HepG2 (cell line): ENCODE data around the gene NAB2. TPM values are rescaled to one million over a fixed set of nuclear protein-coding genes. Genes with fewer than 3 reads are reported as not detected.
A peak's percentile ranks its signal among the peaks of the same experiment; 100 is the strongest.

ENCODE experiments used
- FIP1L1 ChIP-seq: fragments of 200-400 bp; formaldehyde crosslinking; IDR thresholded peaks from 2 replicates; pipeline ENCODE4 v1.6.1; 2018; ENCODE audit warnings: low read depth, mild to moderate bottlenecking, low read length, moderate library complexity, borderline replicate concordance; ENCODE audit not compliant: insufficient read depth
- RARA ChIP-seq: IDR thresholded peaks from 2 replicates; pipeline ENCODE4 v1.6.1; 2016; ENCODE audit warnings: missing genetic modification reagents, missing compliant biosample characterization
- RARG ChIP-seq: sonication (generic); formaldehyde crosslinking; IDR thresholded peaks from 2 replicates; pipeline ENCODE4 v1.4.0; 2020; ENCODE audit warnings: low read depth, mild to moderate bottlenecking, missing genetic modification reagents
- SIN3B ChIP-seq: fragments of 150-350 bp; IDR thresholded peaks from 2 replicates; pipeline ENCODE4 v1.6.1; 2014; ENCODE audit warnings: low read length
- SP140L ChIP-seq: sonication (generic); formaldehyde crosslinking; IDR thresholded peaks from 2 replicates; pipeline ENCODE4 v1.4.0; 2020; ENCODE audit warnings: missing genetic modification reagents, borderline replicate concordance
- SSRP1 ChIP-seq: IDR thresholded peaks from 2 replicates; pipeline ENCODE4 v1.6.1; 2016; ENCODE audit warnings: control low read depth
- SYNCRIP ChIP-seq: fragments of 200-400 bp; formaldehyde crosslinking; IDR thresholded peaks from 2 replicates; pipeline ENCODE4 v1.6.1; 2018; ENCODE audit warnings: mild to moderate bottlenecking, low read depth, low read length; ENCODE audit not compliant: insufficient read depth
- TRIM24 ChIP-seq: sonication (generic); formaldehyde crosslinking; IDR thresholded peaks from 2 replicates; pipeline ENCODE4 v1.8.0; 2022; ENCODE audit warnings: mild to moderate bottlenecking, missing genetic modification reagents
- ZFP41 ChIP-seq: sonication (generic); formaldehyde crosslinking; IDR thresholded peaks from 2 replicates; pipeline ENCODE4 v1.4.0; 2020; ENCODE audit warnings: mild to moderate bottlenecking, missing genetic modification reagents, borderline replicate concordance
- ZIK1 ChIP-seq: sonication (generic); formaldehyde crosslinking; IDR thresholded peaks from 2 replicates; pipeline ENCODE4 v1.5.0; 2020; ENCODE audit warnings: mild to moderate bottlenecking, low read depth, missing genetic modification reagents, borderline replicate concordance
- ZNF263 ChIP-seq: sonication (generic); formaldehyde crosslinking; IDR thresholded peaks from 2 replicates; pipeline ENCODE4 v1.4.0; 2020; ENCODE audit warnings: missing genetic modification reagents
- ZNF282 ChIP-seq: fragments of 450-650 bp; IDR thresholded peaks from 2 replicates; pipeline ENCODE4 v1.6.1; 2018; ENCODE audit not compliant: partially characterized antibody
- ZNF724P ChIP-seq: sonication (generic); formaldehyde crosslinking; IDR thresholded peaks from 2 replicates; pipeline ENCODE4 v1.8.0; 2022; ENCODE audit warnings: missing genetic modification reagents, borderline replicate concordance
- ZNF761 ChIP-seq: sonication (generic); formaldehyde crosslinking; conservative IDR thresholded peaks from 2 replicates; pipeline ENCODE4 v1.4.0; 2020; ENCODE audit warnings: mild to moderate bottlenecking, missing genetic modification reagents
- polyA plus RNA-seq, 8 experiments: library from polyadenylated mRNA; depleted of rRNA in 3 of 8; stranded (reverse) in 7 of 8; unstranded in 1 of 8; fragments of >200 nt; fragmentation: Illumina TruSeq in 4 of 8; extraction: Trizol in 4 of 8; gene quantifications; 2 replicates each; pipeline versions ENCODE4 v1.2.1 to v1.2.3, GENCODE V29; 2011 to 2016; ENCODE audit warnings: low read depth in 4 of 8, missing spikeins in 1 of 8, mixed read lengths in 1 of 8; ENCODE audit not compliant: insufficient read depth in 1 of 8
- total RNA-seq, 5 experiments: library from RNA; depleted of rRNA; stranded (reverse); fragments of >200 nt; fragmentation: Illumina TruSeq; extraction: Trizol; gene quantifications; 2 replicates each; pipeline ENCODE4 v1.2.3, GENCODE V29; 2016; ENCODE audit warnings: low read depth in 1 of 5
- TF ChIP-seq, protein P1 (sequence below): sonication (generic); formaldehyde crosslinking; IDR thresholded peaks from 2 replicates; pipeline ENCODE4 v1.8.1; 2023; ENCODE audit warnings: mild to moderate bottlenecking, missing genetic modification reagents
- TF ChIP-seq, protein P2 (sequence below): sonication (generic); formaldehyde crosslinking; IDR thresholded peaks from 2 replicates; pipeline ENCODE4 v1.4.0; 2020; ENCODE audit warnings: missing genetic modification reagents
- TF ChIP-seq, protein P3 (sequence below), 2 experiments: IDR thresholded peaks; 2 replicates each; pipeline ENCODE4 v1.6.1; 2011 to 2012; ENCODE audit warnings: low read length in 2 of 2, borderline replicate concordance in 1 of 2, low read depth in 1 of 2, mild to moderate bottlenecking in 1 of 2, moderate library complexity in 1 of 2
- TF ChIP-seq, protein P4 (sequence below): sonication (generic); formaldehyde crosslinking; IDR thresholded peaks from 2 replicates; pipeline ENCODE4 v1.4.0; 2020; ENCODE audit warnings: mild to moderate bottlenecking, low read depth, missing genetic modification reagents
- TF ChIP-seq, protein P5 (sequence below): sonication (generic); formaldehyde crosslinking; IDR thresholded peaks from 2 replicates; pipeline ENCODE4 v1.4.0; 2020; ENCODE audit warnings: mild to moderate bottlenecking, missing genetic modification reagents

The NAB2 gene
- total and polyA plus RNA-seq, 2 of the 13 experiments (the other 11 are each of a cell fraction or from before 2014, with no cell fraction given), result 11.7 to 12.9 TPM

DNA sequence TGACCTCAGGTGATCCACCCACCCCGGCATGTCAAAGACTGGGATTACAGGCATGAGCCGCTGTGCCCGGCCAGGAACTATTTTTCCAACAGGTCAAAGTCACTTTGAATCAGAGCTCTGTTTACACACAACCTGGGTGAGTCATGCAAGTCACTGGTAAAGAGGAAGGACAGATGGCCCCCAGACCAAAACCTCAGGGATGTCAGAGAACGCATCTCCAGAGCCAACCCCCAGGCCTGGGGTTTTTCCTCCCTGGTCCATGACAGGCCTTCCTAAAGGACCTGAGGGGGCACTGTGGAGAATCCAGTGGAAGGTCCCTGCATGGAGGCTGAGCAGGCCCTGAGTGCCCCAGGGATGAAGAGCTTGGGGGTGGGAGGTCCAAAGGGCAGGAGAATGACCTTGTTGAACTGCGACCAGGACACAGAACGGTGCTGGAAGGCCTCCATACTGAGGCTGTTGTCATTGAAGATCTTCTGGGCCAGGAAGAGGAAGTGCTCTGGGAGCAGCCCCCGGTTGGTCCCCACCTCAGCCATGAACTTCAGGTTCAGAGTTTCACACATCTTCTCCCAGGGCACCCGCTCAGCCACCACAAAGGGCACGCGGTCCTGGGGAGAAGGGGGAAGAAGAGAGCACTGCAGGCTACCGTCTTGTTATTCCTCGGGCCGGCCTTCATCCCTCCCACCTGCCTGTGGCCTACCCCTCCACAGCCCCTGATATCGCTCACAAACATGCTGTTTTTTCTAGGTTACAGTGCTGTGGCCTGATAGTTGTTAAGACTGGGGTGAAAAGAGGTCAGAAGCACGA lies 13.2 kb downstream of the NAB2 start (continued):
- TF ChIP-seq RARG (CRISPR knock-in tag), result no peak
- no peak for TF ChIP-seq ZFP41 (CRISPR knock-in tag)
- peak; percentile 57; the same call in 1 of the 2 replicates for TF ChIP-seq ZNF724P
- TF ChIP-seq ZNF282, result no peak
- TF ChIP-seq ZIK1 (CRISPR knock-in tag), result no peak; the same call in 1 of the 2 replicates
- TF ChIP-seq, protein P1, sequence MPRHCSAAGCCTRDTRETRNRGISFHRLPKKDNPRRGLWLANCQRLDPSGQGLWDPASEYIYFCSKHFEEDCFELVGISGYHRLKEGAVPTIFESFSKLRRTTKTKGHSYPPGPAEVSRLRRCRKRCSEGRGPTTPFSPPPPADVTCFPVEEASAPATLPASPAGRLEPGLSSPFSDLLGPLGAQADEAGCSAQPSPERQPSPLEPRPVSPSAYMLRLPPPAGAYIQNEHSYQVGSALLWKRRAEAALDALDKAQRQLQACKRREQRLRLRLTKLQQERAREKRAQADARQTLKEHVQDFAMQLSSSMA, result no peak
- peak; percentile 78 for TF ChIP-seq RARA (CRISPR knock-in tag)
- TF ChIP-seq ZNF263 (CRISPR knock-in tag), result peak; percentile 38; the same call in 1 of the 2 replicates
- no peak for TF ChIP-seq SP140L (CRISPR knock-in tag)
- TF ChIP-seq, protein P2, sequence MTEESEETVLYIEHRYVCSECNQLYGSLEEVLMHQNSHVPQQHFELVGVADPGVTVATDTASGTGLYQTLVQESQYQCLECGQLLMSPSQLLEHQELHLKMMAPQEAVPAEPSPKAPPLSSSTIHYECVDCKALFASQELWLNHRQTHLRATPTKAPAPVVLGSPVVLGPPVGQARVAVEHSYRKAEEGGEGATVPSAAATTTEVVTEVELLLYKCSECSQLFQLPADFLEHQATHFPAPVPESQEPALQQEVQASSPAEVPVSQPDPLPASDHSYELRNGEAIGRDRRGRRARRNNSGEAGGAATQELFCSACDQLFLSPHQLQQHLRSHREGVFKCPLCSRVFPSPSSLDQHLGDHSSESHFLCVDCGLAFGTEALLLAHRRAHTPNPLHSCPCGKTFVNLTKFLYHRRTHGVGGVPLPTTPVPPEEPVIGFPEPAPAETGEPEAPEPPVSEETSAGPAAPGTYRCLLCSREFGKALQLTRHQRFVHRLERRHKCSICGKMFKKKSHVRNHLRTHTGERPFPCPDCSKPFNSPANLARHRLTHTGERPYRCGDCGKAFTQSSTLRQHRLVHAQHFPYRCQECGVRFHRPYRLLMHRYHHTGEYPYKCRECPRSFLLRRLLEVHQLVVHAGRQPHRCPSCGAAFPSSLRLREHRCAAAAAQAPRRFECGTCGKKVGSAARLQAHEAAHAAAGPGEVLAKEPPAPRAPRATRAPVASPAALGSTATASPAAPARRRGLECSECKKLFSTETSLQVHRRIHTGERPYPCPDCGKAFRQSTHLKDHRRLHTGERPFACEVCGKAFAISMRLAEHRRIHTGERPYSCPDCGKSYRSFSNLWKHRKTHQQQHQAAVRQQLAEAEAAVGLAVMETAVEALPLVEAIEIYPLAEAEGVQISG (CRISPR knock-in tag), result peak; percentile 88
- TF ChIP-seq ZNF761 (CRISPR knock-in tag), result no peak
- TF ChIP-seq SIN3B, result no peak; the same call in 1 of the 2 replicates
- TF ChIP-seq, protein P3, sequence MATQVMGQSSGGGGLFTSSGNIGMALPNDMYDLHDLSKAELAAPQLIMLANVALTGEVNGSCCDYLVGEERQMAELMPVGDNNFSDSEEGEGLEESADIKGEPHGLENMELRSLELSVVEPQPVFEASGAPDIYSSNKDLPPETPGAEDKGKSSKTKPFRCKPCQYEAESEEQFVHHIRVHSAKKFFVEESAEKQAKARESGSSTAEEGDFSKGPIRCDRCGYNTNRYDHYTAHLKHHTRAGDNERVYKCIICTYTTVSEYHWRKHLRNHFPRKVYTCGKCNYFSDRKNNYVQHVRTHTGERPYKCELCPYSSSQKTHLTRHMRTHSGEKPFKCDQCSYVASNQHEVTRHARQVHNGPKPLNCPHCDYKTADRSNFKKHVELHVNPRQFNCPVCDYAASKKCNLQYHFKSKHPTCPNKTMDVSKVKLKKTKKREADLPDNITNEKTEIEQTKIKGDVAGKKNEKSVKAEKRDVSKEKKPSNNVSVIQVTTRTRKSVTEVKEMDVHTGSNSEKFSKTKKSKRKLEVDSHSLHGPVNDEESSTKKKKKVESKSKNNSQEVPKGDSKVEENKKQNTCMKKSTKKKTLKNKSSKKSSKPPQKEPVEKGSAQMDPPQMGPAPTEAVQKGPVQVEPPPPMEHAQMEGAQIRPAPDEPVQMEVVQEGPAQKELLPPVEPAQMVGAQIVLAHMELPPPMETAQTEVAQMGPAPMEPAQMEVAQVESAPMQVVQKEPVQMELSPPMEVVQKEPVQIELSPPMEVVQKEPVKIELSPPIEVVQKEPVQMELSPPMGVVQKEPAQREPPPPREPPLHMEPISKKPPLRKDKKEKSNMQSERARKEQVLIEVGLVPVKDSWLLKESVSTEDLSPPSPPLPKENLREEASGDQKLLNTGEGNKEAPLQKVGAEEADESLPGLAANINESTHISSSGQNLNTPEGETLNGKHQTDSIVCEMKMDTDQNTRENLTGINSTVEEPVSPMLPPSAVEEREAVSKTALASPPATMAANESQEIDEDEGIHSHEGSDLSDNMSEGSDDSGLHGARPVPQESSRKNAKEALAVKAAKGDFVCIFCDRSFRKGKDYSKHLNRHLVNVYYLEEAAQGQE (IDR thresholded peaks at IDR 0.05; ENCODE audit: borderline replicate concordance in 1 of 2, low read depth in 1 of 2, low read length in 2 of 2), result no peak; a peak in 1 of 4 replicates
- TF ChIP-seq FIP1L1, result no peak
- TF ChIP-seq SYNCRIP, result no peak
- TF ChIP-seq, protein P4, sequence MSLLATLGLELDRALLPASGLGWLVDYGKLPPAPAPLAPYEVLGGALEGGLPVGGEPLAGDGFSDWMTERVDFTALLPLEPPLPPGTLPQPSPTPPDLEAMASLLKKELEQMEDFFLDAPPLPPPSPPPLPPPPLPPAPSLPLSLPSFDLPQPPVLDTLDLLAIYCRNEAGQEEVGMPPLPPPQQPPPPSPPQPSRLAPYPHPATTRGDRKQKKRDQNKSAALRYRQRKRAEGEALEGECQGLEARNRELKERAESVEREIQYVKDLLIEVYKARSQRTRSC (CRISPR knock-in tag), result no peak
- TF ChIP-seq, protein P5, sequence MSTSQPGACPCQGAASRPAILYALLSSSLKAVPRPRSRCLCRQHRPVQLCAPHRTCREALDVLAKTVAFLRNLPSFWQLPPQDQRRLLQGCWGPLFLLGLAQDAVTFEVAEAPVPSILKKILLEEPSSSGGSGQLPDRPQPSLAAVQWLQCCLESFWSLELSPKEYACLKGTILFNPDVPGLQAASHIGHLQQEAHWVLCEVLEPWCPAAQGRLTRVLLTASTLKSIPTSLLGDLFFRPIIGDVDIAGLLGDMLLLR (CRISPR knock-in tag), result 0 out of 2 replicates have a peak, but pooled peaks have one; percentile 69
- TF ChIP-seq TRIM24 (CRISPR knock-in tag), result 0 out of 2 replicates have a peak, but pooled peaks have one; percentile 8
- 0 out of 2 replicates have a peak, but pooled peaks have one; percentile 48 for TF ChIP-seq SSRP1 (CRISPR knock-in tag)
